Measurements from ENCODE around the gene FLT3. TPM values are rescaled to one million over a fixed set of nuclear protein-coding genes. Genes with fewer than 3 reads are reported as not detected.

FLT3 gene
- total and polyA plus RNA-seq, 10 donors = 1.0 to 10.1 (median 4.2) TPM

DNA sequence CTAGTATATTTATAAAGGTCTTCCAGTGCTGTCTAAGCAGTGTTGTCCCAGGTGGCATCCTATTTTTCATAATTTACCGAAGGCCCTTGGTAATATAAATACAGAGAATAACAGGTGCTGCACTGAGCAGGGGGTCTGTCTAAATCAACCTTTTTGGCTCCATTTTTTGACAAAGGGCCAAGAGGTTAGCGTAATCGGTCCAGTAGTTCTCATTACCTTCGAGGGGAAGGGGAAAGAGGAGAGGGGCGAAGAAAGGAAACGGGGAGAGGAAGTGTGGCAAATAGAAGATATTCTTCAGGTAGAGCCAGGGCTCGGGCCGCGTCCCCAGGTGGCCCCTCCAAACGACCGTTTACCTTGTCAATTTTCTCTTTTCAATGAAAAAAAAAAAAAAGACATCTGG lies 37.2 kb upstream of the FLT3 start:
- peak overlapping the region; percentile 94 to 100 (median 99) for H3K27ac ChIP-seq

DNA sequence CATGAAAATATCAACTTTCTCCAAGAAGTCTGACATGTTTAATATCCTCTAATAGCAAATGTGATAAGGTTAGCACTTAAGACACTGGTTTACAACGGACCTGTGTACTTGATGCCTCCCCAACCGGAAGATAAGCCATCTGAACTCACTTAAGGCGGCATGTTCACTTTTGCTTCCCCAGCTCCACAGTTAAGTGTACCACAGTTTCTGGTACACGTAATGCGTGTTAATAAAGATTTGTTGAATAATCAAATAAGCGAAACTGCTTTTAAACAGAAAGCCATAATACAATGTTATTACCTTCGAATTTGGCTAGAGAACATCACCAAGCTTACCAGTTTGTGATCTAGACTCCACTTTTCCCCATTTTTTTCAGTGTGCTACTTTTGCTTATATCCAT lies 36.5 kb upstream of the FLT3 start:
- DNase-seq = no peak
- Histone ChIP-seq H3K4me3 (peak overlapping the region in 7 of 8 donors; percentile 69 to 99 (median 97)), H3K27me3 (replicated peaks in 1 of 7) (no peaks in the 10 kb centered on the region), H3K27ac (peak overlapping the region in 6 of 8 donors; percentile 99 to 100 (median 99)), H3K36me3 (no peaks in the 10 kb centered on the region), H3K9me3 (no peaks in the 10 kb centered on the region), H3K4me1 (peaks cover 19 to 46% (median 39%) of the 10 kb centered on the region in 6 donors)
- WGBS, 5 donors = 16 to 38% (median 26%) methylated on average over 7 of the region's 7 CpGs
- no peak for TF ChIP-seq POLR2AphosphoS5 (IDR thresholded peaks at IDR 0.05)
- TF ChIP-seq, protein P1, sequence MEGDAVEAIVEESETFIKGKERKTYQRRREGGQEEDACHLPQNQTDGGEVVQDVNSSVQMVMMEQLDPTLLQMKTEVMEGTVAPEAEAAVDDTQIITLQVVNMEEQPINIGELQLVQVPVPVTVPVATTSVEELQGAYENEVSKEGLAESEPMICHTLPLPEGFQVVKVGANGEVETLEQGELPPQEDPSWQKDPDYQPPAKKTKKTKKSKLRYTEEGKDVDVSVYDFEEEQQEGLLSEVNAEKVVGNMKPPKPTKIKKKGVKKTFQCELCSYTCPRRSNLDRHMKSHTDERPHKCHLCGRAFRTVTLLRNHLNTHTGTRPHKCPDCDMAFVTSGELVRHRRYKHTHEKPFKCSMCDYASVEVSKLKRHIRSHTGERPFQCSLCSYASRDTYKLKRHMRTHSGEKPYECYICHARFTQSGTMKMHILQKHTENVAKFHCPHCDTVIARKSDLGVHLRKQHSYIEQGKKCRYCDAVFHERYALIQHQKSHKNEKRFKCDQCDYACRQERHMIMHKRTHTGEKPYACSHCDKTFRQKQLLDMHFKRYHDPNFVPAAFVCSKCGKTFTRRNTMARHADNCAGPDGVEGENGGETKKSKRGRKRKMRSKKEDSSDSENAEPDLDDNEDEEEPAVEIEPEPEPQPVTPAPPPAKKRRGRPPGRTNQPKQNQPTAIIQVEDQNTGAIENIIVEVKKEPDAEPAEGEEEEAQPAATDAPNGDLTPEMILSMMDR (IDR thresholded peaks at IDR 0.05 in 8 of 11, conservative IDR thresholded peaks at IDR 0.05 in 3 of 11) = no peak
- no peak for TF ChIP-seq POLR2A (IDR thresholded peaks at IDR 0.05)
- intact Hi-C loops (cut with DNase I; ENCODE audit: low total_unique reads) = no loop called here

More for the DNA sequence above, 37.2 kb upstream of the FLT3 start:
- H3K9me3 ChIP-seq = no peaks in the 10 kb centered on the region
- TF ChIP-seq, protein P1 (IDR thresholded peaks at IDR 0.05 in 8 of 11, conservative IDR thresholded peaks at IDR 0.05 in 3 of 11) = no peak
- no peak for TF ChIP-seq POLR2AphosphoS5 (IDR thresholded peaks at IDR 0.05)
- no peak for TF ChIP-seq POLR2A (IDR thresholded peaks at IDR 0.05)
- H3K36me3 ChIP-seq = no peaks in the 10 kb centered on the region
- H3K27me3 ChIP-seq (replicated peaks in 1 of 7) = no peaks in the 10 kb centered on the region
- peaks cover 26 to 53% (median 46%) of the 10 kb centered on the region in 6 donors for H3K4me1 ChIP-seq
- no peak for DNase-seq
- peak overlapping the region; percentile 69 to 99 (median 97) for H3K4me3 ChIP-seq
- WGBS, 5 donors = 0 to 1% (median 0%) methylated on average over 11 of the region's 11 CpGs
- intact Hi-C loops (cut with DNase I; ENCODE audit: low total_unique reads) = no loop called here

DNA sequence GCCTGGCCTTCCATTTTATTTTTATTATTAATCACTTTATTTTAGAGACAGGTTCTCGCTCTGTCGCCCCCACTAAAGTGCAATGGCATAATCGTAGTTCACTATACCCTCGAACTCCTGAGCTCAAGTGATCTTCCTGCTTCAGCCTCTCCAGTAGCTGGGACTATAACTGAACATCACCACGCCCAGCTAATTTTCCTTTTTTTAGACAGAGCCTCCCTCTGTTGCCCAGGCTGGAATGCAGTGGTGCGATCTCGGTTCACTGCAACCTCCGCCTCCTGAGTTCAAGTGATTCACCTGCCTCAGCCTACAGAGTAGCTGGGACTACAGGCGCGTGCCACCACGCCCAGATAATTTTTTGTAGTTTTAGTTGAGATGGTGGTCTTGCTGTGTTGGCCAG lies 31.3 kb upstream of the FLT3 start:
- TF ChIP-seq POLR2AphosphoS5 (IDR thresholded peaks at IDR 0.05) (no peak), POLR2A (IDR thresholded peaks at IDR 0.05) (no peak)
- TF ChIP-seq, protein P1 (IDR thresholded peaks at IDR 0.05 in 8 of 11, conservative IDR thresholded peaks at IDR 0.05 in 3 of 11) = no peak
- 92 to 95% (median 94%) methylated on average over 11 of the region's 11 CpGs for WGBS, 5 donors
- no peak for DNase-seq
- no peak overlapping the region for H3K27ac ChIP-seq
- no peaks in the 10 kb centered on the region for H3K36me3 ChIP-seq
- intact Hi-C loops (cut with DNase I; ENCODE audit: low total_unique reads) = no loop called here
- H3K4me3 ChIP-seq = no peak overlapping the region
- no peaks in the 10 kb centered on the region for H3K9me3 ChIP-seq
- H3K4me1 ChIP-seq = peaks cover 0 to 10% (median 5%) of the 10 kb centered on the region in 6 donors
- no peaks in the 10 kb centered on the region for H3K27me3 ChIP-seq (replicated peaks in 1 of 7)

DNA sequence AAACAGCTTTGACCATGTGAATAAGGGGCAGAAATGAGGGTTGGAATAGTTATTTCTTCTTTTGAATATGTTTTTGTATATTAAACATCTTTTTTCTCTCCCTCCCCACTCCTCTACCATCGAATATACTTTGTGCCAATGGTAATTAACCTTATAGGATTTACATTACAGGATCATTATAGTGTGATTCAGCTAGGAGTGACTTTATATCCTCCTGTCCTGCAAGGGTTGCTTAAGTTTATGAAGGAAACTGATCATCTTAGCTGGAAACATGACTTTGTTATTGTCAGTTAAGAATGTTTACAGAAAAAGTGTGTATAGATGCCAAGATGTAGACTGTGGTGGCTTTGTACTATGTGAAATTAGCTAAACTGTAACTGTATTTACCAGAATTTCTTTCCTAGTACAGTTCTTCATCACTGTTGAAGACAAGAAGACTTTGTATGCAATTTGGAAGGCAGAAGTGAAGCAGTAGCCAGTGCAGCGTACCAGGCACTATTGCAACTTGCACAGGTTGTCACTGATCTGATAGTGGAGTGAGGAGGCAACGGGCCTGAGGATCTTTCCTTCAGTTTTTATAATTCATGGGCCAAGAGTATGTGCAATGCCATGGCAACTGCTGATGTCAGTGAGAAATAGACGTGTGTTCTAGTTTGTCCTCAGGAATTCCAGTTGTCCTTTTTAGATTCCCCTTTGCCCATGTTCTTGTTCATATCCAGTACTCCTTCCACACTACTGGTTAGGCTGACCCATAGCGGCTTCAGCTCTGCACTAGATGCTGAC lies 29.7 kb upstream of the FLT3 start:
- Histone ChIP-seq H3K27me3 (replicated peaks in 1 of 7) (no peaks in the 10 kb centered on the region), H3K4me3 (no peak overlapping the region), H3K27ac (no peak overlapping the region), H3K4me1 (no peaks in the 10 kb centered on the region), H3K36me3 (no peaks in the 10 kb centered on the region), H3K9me3 (no peaks in the 10 kb centered on the region)
- no peak for TF ChIP-seq POLR2AphosphoS5 (IDR thresholded peaks at IDR 0.05)
- TF ChIP-seq, protein P1 (IDR thresholded peaks at IDR 0.05 in 8 of 11, conservative IDR thresholded peaks at IDR 0.05 in 3 of 11) = no peak
- TF ChIP-seq POLR2A (IDR thresholded peaks at IDR 0.05) = no peak
- WGBS, 5 donors = 71 to 89% (median 78%) methylated on average over 5 of the region's 5 CpGs
- no peak for DNase-seq
- intact Hi-C loops (cut with DNase I; ENCODE audit: low total_unique reads) = no loop called here
